ENCODE data around the gene QKI. TPM values are rescaled to one million over a fixed set of nuclear protein-coding genes. Genes with fewer than 3 reads are reported as not detected.

Gene QKI
- polyA plus RNA-seq, 1 donor (not counting 4 experiments of a cell fraction or from before 2014, with no cell fraction given) = 53.3 TPM

DNA sequence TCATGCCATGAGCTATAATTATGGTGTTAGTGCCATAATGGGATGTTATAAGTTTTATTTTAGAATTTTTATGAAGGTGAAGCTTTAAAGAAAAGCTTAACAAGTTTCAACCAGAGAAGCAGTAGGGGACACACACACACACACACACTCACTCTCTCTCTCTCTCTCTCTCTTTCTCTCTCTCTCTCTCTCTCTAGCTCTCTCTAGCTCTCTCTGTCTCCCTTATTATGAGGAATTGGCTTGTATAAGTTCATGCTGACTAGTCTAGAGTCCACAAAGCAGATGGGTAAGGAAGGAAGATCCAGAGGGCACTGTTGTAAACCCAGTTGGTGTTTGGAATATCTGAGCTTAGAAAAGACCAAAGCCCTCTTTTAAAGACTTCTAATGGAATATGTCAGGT, 102.4 kb downstream of the QKI start:
- DNase-seq (ENCODE audit: low read depth, low spot score) (no peak), FAIRE-seq (no peak)
- no peaks in the 10 kb centered on the region for H3K27me3 ChIP-seq (ENCODE audit: control insufficient read depth, extremely low read depth, insufficient read depth, low read length)
- H3K27ac ChIP-seq (ENCODE audit: control insufficient read depth, insufficient read depth, low read length) = no peak overlapping the region
- H3K9me1 ChIP-seq (ENCODE audit: control insufficient read depth, extremely low read depth, insufficient read depth, low read length) = no peaks in the 10 kb centered on the region
- TF ChIP-seq, protein P1, sequence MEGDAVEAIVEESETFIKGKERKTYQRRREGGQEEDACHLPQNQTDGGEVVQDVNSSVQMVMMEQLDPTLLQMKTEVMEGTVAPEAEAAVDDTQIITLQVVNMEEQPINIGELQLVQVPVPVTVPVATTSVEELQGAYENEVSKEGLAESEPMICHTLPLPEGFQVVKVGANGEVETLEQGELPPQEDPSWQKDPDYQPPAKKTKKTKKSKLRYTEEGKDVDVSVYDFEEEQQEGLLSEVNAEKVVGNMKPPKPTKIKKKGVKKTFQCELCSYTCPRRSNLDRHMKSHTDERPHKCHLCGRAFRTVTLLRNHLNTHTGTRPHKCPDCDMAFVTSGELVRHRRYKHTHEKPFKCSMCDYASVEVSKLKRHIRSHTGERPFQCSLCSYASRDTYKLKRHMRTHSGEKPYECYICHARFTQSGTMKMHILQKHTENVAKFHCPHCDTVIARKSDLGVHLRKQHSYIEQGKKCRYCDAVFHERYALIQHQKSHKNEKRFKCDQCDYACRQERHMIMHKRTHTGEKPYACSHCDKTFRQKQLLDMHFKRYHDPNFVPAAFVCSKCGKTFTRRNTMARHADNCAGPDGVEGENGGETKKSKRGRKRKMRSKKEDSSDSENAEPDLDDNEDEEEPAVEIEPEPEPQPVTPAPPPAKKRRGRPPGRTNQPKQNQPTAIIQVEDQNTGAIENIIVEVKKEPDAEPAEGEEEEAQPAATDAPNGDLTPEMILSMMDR (optimal IDR thresholded peaks at IDR 0.05 in 1 of 3, IDR thresholded peaks at IDR 0.05 in 1 of 3, conservative IDR thresholded peaks at IDR 0.05 in 1 of 3; ENCODE audit: extremely low read depth in 1 of 3, insufficient read depth in 2 of 3, low read length in 3 of 3) = no peak
- TF ChIP-seq EZH2 (IDR thresholded peaks at IDR 0.05; ENCODE audit: low read length) = no peak
- dilution Hi-C loops (cut with MboI; ENCODE audit: extremely low pct_ligation_motif_present, low sequenced_read_pairs) = no loop called here
- H3K4me3 ChIP-seq (ENCODE audit: control insufficient read depth in 2 of 3, extremely low read depth in 1 of 3, insufficient read depth in 2 of 3, low read depth in 1 of 3, low read length in 3 of 3) = no peak overlapping the region
- H3K4me1 ChIP-seq (ENCODE audit: control insufficient read depth, extremely low read depth, insufficient read depth, low read length) = no peaks in the 10 kb centered on the region
- H3K79me2 ChIP-seq (ENCODE audit: control insufficient read depth, insufficient read depth, low read length) = peaks cover 63% of the 10 kb centered on the region
- no peak overlapping the region for H3K9ac ChIP-seq (ENCODE audit: control insufficient read depth, extremely low read depth, insufficient read depth, low read length)
- no peaks in the 10 kb centered on the region for H4K20me1 ChIP-seq (ENCODE audit: control insufficient read depth, extremely low read depth, insufficient read depth, low read length)
- no peaks in the 10 kb centered on the region for H3K9me3 ChIP-seq (ENCODE audit: control insufficient read depth, low read depth, low read length)
- H2AFZ ChIP-seq (ENCODE audit: control insufficient read depth, low read length) = no peak overlapping the region
- no peaks in the 10 kb centered on the region for H3K36me3 ChIP-seq (ENCODE audit: control insufficient read depth in 2 of 2, extremely low read depth in 1 of 2, insufficient read depth in 2 of 2, low read length in 2 of 2)
- no peak overlapping the region for H3K4me2 ChIP-seq (ENCODE audit: control insufficient read depth, extremely low read depth, insufficient read depth, low read depth, low read length)

DNA sequence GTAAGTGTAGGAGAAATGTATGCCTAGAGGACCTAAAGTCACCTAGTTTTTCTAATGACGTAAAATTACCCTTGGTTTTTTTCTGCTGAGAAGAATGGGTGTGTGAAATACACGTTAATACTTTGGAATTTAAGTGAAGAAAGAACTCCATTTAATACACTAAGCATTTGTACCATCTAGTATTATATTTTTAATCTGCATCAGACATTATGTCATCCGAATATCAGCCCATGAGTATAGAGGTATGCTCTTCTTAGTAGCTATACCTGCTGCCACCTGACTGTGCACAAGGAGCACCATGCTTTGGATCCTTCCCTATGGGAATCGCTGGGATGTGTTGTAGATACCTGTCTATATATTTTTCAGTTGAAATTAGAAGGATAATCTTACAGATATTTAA, 106.4 kb downstream of the QKI start:
- dilution Hi-C loops (cut with MboI; ENCODE audit: extremely low pct_ligation_motif_present, low sequenced_read_pairs) = no loop called here
- Histone ChIP-seq H3K9me1 (ENCODE audit: control insufficient read depth, extremely low read depth, insufficient read depth, low read length) (no peaks in the 10 kb centered on the region), H2AFZ (ENCODE audit: control insufficient read depth, low read length) (no peak overlapping the region), H3K9me3 (ENCODE audit: control insufficient read depth, low read depth, low read length) (no peaks in the 10 kb centered on the region), H3K27ac (ENCODE audit: control insufficient read depth, insufficient read depth, low read length) (no peak overlapping the region), H4K20me1 (ENCODE audit: control insufficient read depth, extremely low read depth, insufficient read depth, low read length) (no peaks in the 10 kb centered on the region), H3K79me2 (ENCODE audit: control insufficient read depth, insufficient read depth, low read length) (peaks cover 79% of the 10 kb centered on the region), H3K27me3 (ENCODE audit: control insufficient read depth, extremely low read depth, insufficient read depth, low read length) (no peaks in the 10 kb centered on the region), H3K4me1 (ENCODE audit: control insufficient read depth, extremely low read depth, insufficient read depth, low read length) (peaks cover 6% of the 10 kb centered on the region), H3K36me3 (ENCODE audit: control insufficient read depth in 2 of 2, extremely low read depth in 1 of 2, insufficient read depth in 2 of 2, low read length in 2 of 2) (no peaks in the 10 kb centered on the region), H3K4me2 (ENCODE audit: control insufficient read depth, extremely low read depth, insufficient read depth, low read depth, low read length) (no peak overlapping the region), H3K4me3 (ENCODE audit: control insufficient read depth in 2 of 3, extremely low read depth in 1 of 3, insufficient read depth in 2 of 3, low read depth in 1 of 3, low read length in 3 of 3) (no peak overlapping the region), H3K9ac (ENCODE audit: control insufficient read depth, extremely low read depth, insufficient read depth, low read length) (no peak overlapping the region)
- FAIRE-seq (no peak), DNase-seq (ENCODE audit: low read depth, low spot score) (no peak)
- no peak for TF ChIP-seq EZH2 (IDR thresholded peaks at IDR 0.05; ENCODE audit: low read length)
- TF ChIP-seq, protein P1 (optimal IDR thresholded peaks at IDR 0.05 in 1 of 3, IDR thresholded peaks at IDR 0.05 in 1 of 3, conservative IDR thresholded peaks at IDR 0.05 in 1 of 3; ENCODE audit: extremely low read depth in 1 of 3, insufficient read depth in 2 of 3, low read length in 3 of 3) = no peak

Measured in keratinocyte (primary cell).